K562 (cell line): ENCODE results near the gene ZNF322. TPM values are rescaled to one million over a fixed set of nuclear protein-coding genes. Genes with fewer than 3 reads are reported as not detected.

Experiments used
- C11orf30 ChIP-seq: fragments of 450-650 bp; IDR thresholded peaks from 2 replicates; pipeline ENCODE4 v1.6.1; 2016; ENCODE audit warnings: low read depth, mild to moderate bottlenecking
- CBX1 ChIP-seq: sonication (generic); IDR thresholded peaks from 2 replicates; pipeline ENCODE4 v1.6.1; 2016; ENCODE audit warnings: antibody characterized with exemption, low read depth, mild to moderate bottlenecking
- IRF9 ChIP-seq: fragments of 450-650 bp; IDR thresholded peaks from 2 replicates; pipeline ENCODE4 v1.6.1; 2016; ENCODE audit warnings: missing biosample characterization, missing genetic modification characterization
- MIER1 ChIP-seq: fragments of 450-650 bp; IDR thresholded peaks from 2 replicates; pipeline ENCODE4 v1.6.1; 2016; ENCODE audit warnings: antibody characterized with exemption, mild to moderate bottlenecking, low read depth
- MNT ChIP-seq, 2 experiments: fragments of 450-650 bp; conservative IDR thresholded peaks; 2 replicates each; pipeline ENCODE4 v1.6.1; 2017; ENCODE audit warnings: mild to moderate bottlenecking in 2 of 2, moderate library complexity in 2 of 2
- MTA1 ChIP-seq: fragments of 450-650 bp; IDR thresholded peaks from 2 replicates; pipeline ENCODE4 v1.6.1; 2017; ENCODE audit warnings: borderline replicate concordance
- NFATC3 ChIP-seq: fragments of 450-650 bp; IDR thresholded peaks from 2 replicates; pipeline ENCODE4 v1.6.1; 2017; ENCODE audit warnings: mild to moderate bottlenecking
- NR2C1 ChIP-seq, 2 experiments: fragments of 450-650 bp; IDR thresholded peaks; 2 replicates each; pipeline ENCODE4 v1.6.1; 2017; ENCODE audit warnings: mild to moderate bottlenecking in 2 of 2, antibody characterized with exemption in 1 of 2, inconsistent platforms in 1 of 2, missing compliant biosample characterization in 1 of 2, missing genetic modification characterization in 1 of 2
- RAD21 ChIP-seq, 2 experiments: fragments of 250-450 bp in 1 of 2; fragments of 450-650 bp in 1 of 2; sonication (Bioruptor Pico) in 1 of 2; formaldehyde crosslinking in 1 of 2; IDR thresholded peaks in 1 of 2; conservative IDR thresholded peaks in 1 of 2; 2 replicates each; pipeline versions ENCODE4 v1.4.0 to v1.8.0; 2020 to 2022; ENCODE audit warnings: mild to moderate bottlenecking in 2 of 2, moderate library complexity in 1 of 2
- ZBTB7A ChIP-seq: IDR thresholded peaks from 2 replicates; pipeline ENCODE4 v1.6.1; 2011; ENCODE audit warnings: low read depth, mild to moderate bottlenecking, low read length, moderate library complexity, borderline replicate concordance; ENCODE audit not compliant: control insufficient read depth
- ZNF232 ChIP-seq: sonication (generic); formaldehyde crosslinking; IDR thresholded peaks from 2 replicates; pipeline ENCODE4 v1.8.0; 2022; ENCODE audit warnings: mild to moderate bottlenecking, missing genetic modification reagents
- ZNF561 ChIP-seq: fragments of 450-650 bp; formaldehyde crosslinking; conservative IDR thresholded peaks from 2 replicates; pipeline ENCODE4 v1.4.0; 2020; ENCODE audit warnings: mild to moderate bottlenecking, moderate library complexity
- ZNF644 ChIP-seq: fragments of 200-800 bp; sonication (Bioruptor generic); IDR thresholded peaks from 2 replicates; pipeline ENCODE4 v1.6.1; 2016; ENCODE audit warnings: low read depth, missing genetic modification characterization, missing compliant biosample characterization
- polyA plus RNA-seq, 8 experiments: library from polyadenylated mRNA; depleted of rRNA in 4 of 8; stranded (reverse) in 5 of 8; unstranded in 3 of 8; fragments of >200 nt; fragmentation: Nextera tagmentation in 2 of 8; fragmentation: Illumina TruSeq in 1 of 8; extraction: Ambion mirVana in 2 of 8; extraction: Trizol in 1 of 8; gene quantifications; 2 replicates each; pipeline versions ENCODE4 v1.2.1 to v1.2.3, GENCODE V29; 2011 to 2014; ENCODE audit warnings: inconsistent platforms in 1 of 8, missing spikeins in 1 of 8
- total RNA-seq, 7 experiments: library from RNA; depleted of rRNA in 6 of 7; stranded (reverse); fragments of >200 nt in 6 of 7; fragmentation: Illumina TruSeq in 2 of 7; extraction: Trizol in 2 of 7; gene quantifications; 2 replicates each; pipeline versions ENCODE4 v1.2.1 to v1.2.3, GENCODE V29; 2011 to 2021; ENCODE audit warnings: low replicate concordance in 1 of 7
- TF ChIP-seq, protein P1 (sequence below): fragments of 450-650 bp; formaldehyde crosslinking; IDR thresholded peaks from 2 replicates; pipeline ENCODE4 v1.4.0; 2022; ENCODE audit warnings: missing genetic modification characterization
- TF ChIP-seq, protein P2 (sequence below): fragments of 250-450 bp; sonication (Bioruptor Pico); IDR thresholded peaks from 2 replicates; pipeline ENCODE4 v1.8.0; 2021; ENCODE audit warnings: moderate library complexity, mild to moderate bottlenecking, inconsistent platforms

The ZNF322 gene
- total and polyA plus RNA-seq, 9 of the 15 experiments (the other 6 are each of a cell fraction or from before 2014, with no cell fraction given), result 4.7 to 31.2 (median 18.7) TPM

- peak; percentile 98 for TF ChIP-seq IRF9 (tag)
- TF ChIP-seq, protein P1, sequence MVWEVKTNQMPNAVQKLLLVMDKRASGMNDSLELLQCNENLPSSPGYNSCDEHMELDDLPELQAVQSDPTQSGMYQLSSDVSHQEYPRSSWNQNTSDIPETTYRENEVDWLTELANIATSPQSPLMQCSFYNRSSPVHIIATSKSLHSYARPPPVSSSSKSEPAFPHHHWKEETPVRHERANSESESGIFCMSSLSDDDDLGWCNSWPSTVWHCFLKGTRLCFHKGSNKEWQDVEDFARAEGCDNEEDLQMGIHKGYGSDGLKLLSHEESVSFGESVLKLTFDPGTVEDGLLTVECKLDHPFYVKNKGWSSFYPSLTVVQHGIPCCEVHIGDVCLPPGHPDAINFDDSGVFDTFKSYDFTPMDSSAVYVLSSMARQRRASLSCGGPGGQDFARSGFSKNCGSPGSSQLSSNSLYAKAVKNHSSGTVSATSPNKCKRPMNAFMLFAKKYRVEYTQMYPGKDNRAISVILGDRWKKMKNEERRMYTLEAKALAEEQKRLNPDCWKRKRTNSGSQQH, result peak; percentile 66; the same call in 1 of the 2 replicates
- no peak for TF ChIP-seq NR2C1 (IDR thresholded peaks at IDR 0.05)
- peak; percentile 56; the same call in 1 of the 2 replicates for TF ChIP-seq NR2C1 (tag; IDR thresholded peaks at IDR 0.05)
- TF ChIP-seq ZNF232, result peak; percentile 57; the same call in 1 of the 2 replicates
- peak; percentile 93 to 98 for TF ChIP-seq MNT (conservative IDR thresholded peaks at IDR 0.05)
- no peak for TF ChIP-seq ZNF561
- TF ChIP-seq NFATC3, result no peak
- TF ChIP-seq C11orf30, result peak; percentile 100
- TF ChIP-seq, protein P2, sequence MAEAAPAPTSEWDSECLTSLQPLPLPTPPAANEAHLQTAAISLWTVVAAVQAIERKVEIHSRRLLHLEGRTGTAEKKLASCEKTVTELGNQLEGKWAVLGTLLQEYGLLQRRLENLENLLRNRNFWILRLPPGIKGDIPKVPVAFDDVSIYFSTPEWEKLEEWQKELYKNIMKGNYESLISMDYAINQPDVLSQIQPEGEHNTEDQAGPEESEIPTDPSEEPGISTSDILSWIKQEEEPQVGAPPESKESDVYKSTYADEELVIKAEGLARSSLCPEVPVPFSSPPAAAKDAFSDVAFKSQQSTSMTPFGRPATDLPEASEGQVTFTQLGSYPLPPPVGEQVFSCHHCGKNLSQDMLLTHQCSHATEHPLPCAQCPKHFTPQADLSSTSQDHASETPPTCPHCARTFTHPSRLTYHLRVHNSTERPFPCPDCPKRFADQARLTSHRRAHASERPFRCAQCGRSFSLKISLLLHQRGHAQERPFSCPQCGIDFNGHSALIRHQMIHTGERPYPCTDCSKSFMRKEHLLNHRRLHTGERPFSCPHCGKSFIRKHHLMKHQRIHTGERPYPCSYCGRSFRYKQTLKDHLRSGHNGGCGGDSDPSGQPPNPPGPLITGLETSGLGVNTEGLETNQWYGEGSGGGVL (CRISPR knock-in tag), result no peak
- TF ChIP-seq MIER1, result 0 out of 2 replicates have a peak, but pooled peaks have one; percentile 42
- TF ChIP-seq MTA1, result peak; percentile 99
- 0 out of 2 replicates have a peak, but pooled peaks have one; percentile 53 for TF ChIP-seq CBX1
- TF ChIP-seq RAD21 (CRISPR knock-in tag; conservative IDR thresholded peaks at IDR 0.05 in 1 of 2, IDR thresholded peaks at IDR 0.05 in 1 of 2), result 0 out of 4 replicates have a peak, but pooled peaks of 1 of the 2 experiments have one; percentile 4
- no peak for TF ChIP-seq ZNF644 (tag)
- TF ChIP-seq ZBTB7A, result peak; percentile 58; the same call in 1 of the 2 replicates
Measured at GRCh38 chr6:26596579-26597388, 62.8 kb downstream of the ZNF322 start, which contains the start of gene ABT1 (continued).
